CD14-positive monocyte (primary cell): ENCODE results near the gene MCF2L. TPM values are rescaled to one million over a fixed set of nuclear protein-coding genes. Genes with fewer than 3 reads are reported as not detected.
"Not testable (repeated sequence)": the region's sequence is repeated elsewhere in the genome, so short reads cannot be mapped to it uniquely, and the experiment has no call there.

Source experiments
- DNase-seq, 3 donors: peaks; one replicate each; pipeline ENCODE4 v3.0.0-alpha.2; 2011 to 2022
- H2AFZ ChIP-seq: 2 replicates; pipeline ENCODE4 v1.6.0; 2012; ENCODE audit warnings: mild to moderate bottlenecking, low read depth, low read length, inconsistent platforms; ENCODE audit not compliant: insufficient read depth, poor library complexity, severe bottlenecking
- H3K27ac ChIP-seq, 2 donors: 1 replicate in 1 of 2; 2 replicates in 1 of 2; pipeline ENCODE4 v1.5.1; 2012 to 2013; ENCODE audit warnings: low read length in 2 of 2, control low read depth in 1 of 2, inconsistent platforms in 1 of 2, low read depth in 1 of 2, mild to moderate bottlenecking in 1 of 2
- H3K27me3 ChIP-seq, 2 donors: one replicate each; pipeline versions ENCODE4 v1.6.0 to v1.6.1; 2011 to 2013; ENCODE audit warnings: low read length in 2 of 2; ENCODE audit not compliant: control insufficient read depth in 2 of 2, insufficient read depth in 2 of 2
- H3K36me3 ChIP-seq, 2 donors: replicated peaks in 1 of 2; 1 replicate in 1 of 2; 2 replicates in 1 of 2; pipeline versions ENCODE4 v1.5.1 to v1.6.1; 2012 to 2013; ENCODE audit warnings: low read length in 2 of 2, control low read depth in 1 of 2, inconsistent platforms in 1 of 2, mild to moderate bottlenecking in 1 of 2; ENCODE audit not compliant: insufficient read depth in 2 of 2, control insufficient read depth in 1 of 2
- H3K4me1 ChIP-seq, 2 donors: 1 replicate in 1 of 2; 2 replicates in 1 of 2; pipeline versions ENCODE4 v1.5.1 to v1.6.1; 2012 to 2013; ENCODE audit warnings: low read length in 2 of 2, control low read depth in 1 of 2, inconsistent platforms in 1 of 2, mild to moderate bottlenecking in 1 of 2, moderate library complexity in 1 of 2; ENCODE audit not compliant: insufficient read depth in 2 of 2, control insufficient read depth in 1 of 2
- H3K4me2 ChIP-seq: replicated peaks from 2 replicates; pipeline ENCODE3; 2012; ENCODE audit warnings: low read length, moderate library complexity, mild to moderate bottlenecking; ENCODE audit not compliant: poor library complexity, severe bottlenecking; ENCODE audit errors: extremely low read depth
- H3K4me3 ChIP-seq, 3 experiments: fragments of 200-600 bp in 1 of 3; sonication (generic) in 1 of 3; replicated peaks in 1 of 3; 1 replicate in 2 of 3; 2 replicates in 1 of 3; pipeline ENCODE4 v1.5.1; 2011 to 2013; ENCODE audit warnings: low read length in 3 of 3, mild to moderate bottlenecking in 3 of 3, control low read depth in 2 of 3, low read depth in 2 of 3, inconsistent platforms in 1 of 3, moderate library complexity in 1 of 3
- H3K79me2 ChIP-seq: 2 replicates; pipeline ENCODE4 v1.6.0; 2012; ENCODE audit warnings: mild to moderate bottlenecking, control low read depth, inconsistent platforms, low read length, moderate library complexity; ENCODE audit not compliant: insufficient read depth
- H3K9ac ChIP-seq: 2 replicates; pipeline ENCODE4 v1.6.0; 2017; ENCODE audit warnings: low read length, mild to moderate bottlenecking; ENCODE audit not compliant: insufficient read depth, poor library complexity, severe bottlenecking
- H3K9me3 ChIP-seq, 2 donors: replicated peaks in 1 of 2; 1 replicate in 1 of 2; 2 replicates in 1 of 2; pipeline versions ENCODE4 v1.5.1 to v1.6.1; 2012 to 2013; ENCODE audit warnings: low read length in 2 of 2, control low read depth in 1 of 2; ENCODE audit not compliant: control insufficient read depth in 1 of 2, insufficient read depth in 1 of 2
- H4K20me1 ChIP-seq: 2 replicates; pipeline ENCODE4 v1.6.0; 2012; ENCODE audit warnings: mild to moderate bottlenecking, low read length, control low read depth, moderate library complexity; ENCODE audit not compliant: insufficient read depth
- H3K27ac Mint-ChIP-seq, 7 donors: one replicate each; pipeline ENCODE4 v1.8.0; 2020; ENCODE audit warnings: mild to moderate bottlenecking in 7 of 7, mixed read lengths in 7 of 7, moderate library complexity in 6 of 7, inconsistent platforms in 2 of 7
- H3K27me3 Mint-ChIP-seq, 3 donors: one replicate each; pipeline ENCODE4 v1.8.0; 2021 to 2022; ENCODE audit warnings: low read depth in 3 of 3, mild to moderate bottlenecking in 3 of 3, mixed read lengths in 3 of 3, moderate library complexity in 3 of 3, inconsistent platforms in 1 of 3
- H3K36me3 Mint-ChIP-seq, 2 donors: one replicate each; pipeline ENCODE4 v1.8.0; 2020; ENCODE audit warnings: mixed read lengths in 2 of 2, inconsistent platforms in 1 of 2, mild to moderate bottlenecking in 1 of 2
- H3K4me1 Mint-ChIP-seq: one replicate; pipeline ENCODE4 v1.8.0; 2020; ENCODE audit warnings: mild to moderate bottlenecking, mixed read lengths
- H3K4me3 Mint-ChIP-seq, 2 donors: one replicate each; pipeline ENCODE4 v1.8.0; 2020; ENCODE audit warnings: mild to moderate bottlenecking in 2 of 2, mixed read lengths in 2 of 2, moderate library complexity in 1 of 2
- H3K9me3 Mint-ChIP-seq, 7 donors: one replicate each; pipeline ENCODE4 v1.8.0; 2020 to 2022; ENCODE audit warnings: mixed read lengths in 7 of 7, mild to moderate bottlenecking in 6 of 7, moderate library complexity in 6 of 7, inconsistent platforms in 2 of 7
- CTCF ChIP-seq: fragments of 200-600 bp; IDR thresholded peaks from one replicate; pipeline ENCODE4 v1.8.0; 2022; ENCODE audit warnings: antibody characterized with exemption, mild to moderate bottlenecking
- WGBS: methylation state at CpG from one replicate; pipeline ENCODE4 v1.1.5; 2013; ENCODE audit warnings: missing lambda C conversion rate; ENCODE audit not compliant: insufficient coverage; 5-methylcytosine and 5-hydroxymethylcytosine counted together
- intact Hi-C, 2 donors: fragments of 100-400 bp; cut with micrococcal nuclease; formaldehyde crosslinking; loops; one replicate each; pipeline versions ENCODE4 v1.15.0 to v1.15.1; 2023
- polyA plus RNA-seq, 3 donors: library from polyadenylated mRNA; depleted of rRNA in 1 of 3; unstranded in 2 of 3; stranded (reverse) in 1 of 3; fragments of 300-500 nt in 2 of 3; fragments of >200 nt in 1 of 3; fragmentation: Illumina TruSeq in 2 of 3; gene quantifications; 1 replicate in 2 of 3; 2 replicates in 1 of 3; pipeline ENCODE4 v1.2.3, GENCODE V29; 2012 to 2021

Gene MCF2L
- polyA plus RNA-seq, 3 donors, result not detected

GRCh38 chr13:113099142-113099541 is 130.1 kb downstream of the MCF2L start:
- Mint-ChIP-seq H3K27me3 (peaks cover 0 to 2% (median 2%) of the 10 kb centered on the region in 3 donors), H3K9me3 (no peaks in the 10 kb centered on the region), H3K4me1 (no peaks in the 10 kb centered on the region), H3K27ac (no peak overlapping the region), H3K4me3 (no peak overlapping the region), H3K36me3 (no peaks in the 10 kb centered on the region)
- Histone ChIP-seq H3K9me3 (no peaks in the 10 kb centered on the region), H2AFZ (no peak overlapping the region), H3K27me3 (no peaks in the 10 kb centered on the region), H4K20me1 (no peaks in the 10 kb centered on the region), H3K36me3 (no peaks in the 10 kb centered on the region), H3K4me3 (no peak overlapping the region), H3K79me2 (no peaks in the 10 kb centered on the region), H3K4me1 (no peaks in the 10 kb centered on the region), H3K9ac (no peak overlapping the region), H3K27ac (no peak overlapping the region), H3K4me2 (no peak overlapping the region)
- intact Hi-C loops, result no loop called here
- TF ChIP-seq CTCF, result no peak
- DNase-seq, result no peak
- WGBS, result 92% methylated on average over 8 of the region's 11 CpGs

- H2AFZ ChIP-seq, H3K36me3 Mint-ChIP-seq, H3K27ac ChIP-seq, H3K9me3 ChIP-seq, H3K4me3 ChIP-seq, H3K27me3 ChIP-seq, intact Hi-C loops, H3K4me3 Mint-ChIP-seq, DNase-seq, H3K79me2 ChIP-seq, H3K27ac Mint-ChIP-seq, H3K4me2 ChIP-seq, H3K27me3 Mint-ChIP-seq, H3K4me1 ChIP-seq, H3K9ac ChIP-seq, H4K20me1 ChIP-seq, H3K4me1 Mint-ChIP-seq, H3K9me3 Mint-ChIP-seq, H3K36me3 ChIP-seq: not testable (repeated sequence)
- WGBS, result 73% methylated on average over 10 of the region's 10 CpGs
Observed at GRCh38 chr13:113102302-113102701, 133.3 kb downstream of the MCF2L start.
